ENCODE results near the gene IER3.

DNA sequence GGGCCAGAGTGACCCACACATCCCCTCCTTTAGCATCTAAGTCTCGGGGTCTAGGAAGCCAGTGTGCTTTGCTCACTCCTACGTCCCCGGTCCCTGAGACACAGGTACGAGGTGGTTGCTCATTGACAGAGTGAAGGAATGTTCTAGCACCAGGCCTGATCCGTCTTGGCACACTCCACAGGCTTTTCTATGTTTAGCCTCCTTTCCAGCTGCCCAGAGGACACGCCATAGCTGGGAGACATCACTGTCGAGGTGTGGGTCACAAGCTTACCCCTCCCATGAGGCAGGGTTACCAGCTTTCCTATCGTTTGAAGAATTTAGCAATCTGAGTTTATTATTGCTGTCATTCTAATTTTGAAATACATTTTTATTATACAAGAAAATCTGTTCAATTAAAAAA lies 30.4 kb upstream of the IER3 start:
- TF ChIP-seq POLR2AphosphoS5 (IDR thresholded peaks at IDR 0.05): no peak
- TF ChIP-seq POLR2A (IDR thresholded peaks at IDR 0.05): no peak
- TF ChIP-seq, protein P1, sequence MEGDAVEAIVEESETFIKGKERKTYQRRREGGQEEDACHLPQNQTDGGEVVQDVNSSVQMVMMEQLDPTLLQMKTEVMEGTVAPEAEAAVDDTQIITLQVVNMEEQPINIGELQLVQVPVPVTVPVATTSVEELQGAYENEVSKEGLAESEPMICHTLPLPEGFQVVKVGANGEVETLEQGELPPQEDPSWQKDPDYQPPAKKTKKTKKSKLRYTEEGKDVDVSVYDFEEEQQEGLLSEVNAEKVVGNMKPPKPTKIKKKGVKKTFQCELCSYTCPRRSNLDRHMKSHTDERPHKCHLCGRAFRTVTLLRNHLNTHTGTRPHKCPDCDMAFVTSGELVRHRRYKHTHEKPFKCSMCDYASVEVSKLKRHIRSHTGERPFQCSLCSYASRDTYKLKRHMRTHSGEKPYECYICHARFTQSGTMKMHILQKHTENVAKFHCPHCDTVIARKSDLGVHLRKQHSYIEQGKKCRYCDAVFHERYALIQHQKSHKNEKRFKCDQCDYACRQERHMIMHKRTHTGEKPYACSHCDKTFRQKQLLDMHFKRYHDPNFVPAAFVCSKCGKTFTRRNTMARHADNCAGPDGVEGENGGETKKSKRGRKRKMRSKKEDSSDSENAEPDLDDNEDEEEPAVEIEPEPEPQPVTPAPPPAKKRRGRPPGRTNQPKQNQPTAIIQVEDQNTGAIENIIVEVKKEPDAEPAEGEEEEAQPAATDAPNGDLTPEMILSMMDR (IDR thresholded peaks at IDR 0.05): no peak
- TF ChIP-seq EP300 (IDR thresholded peaks at IDR 0.05): no peak

Measured in stomach (tissue), 4 donors.